Urinary bladder (tissue), 2 donors: ENCODE results near the gene RYR3. TPM values are rescaled to one million over a fixed set of nuclear protein-coding genes. Genes with fewer than 3 reads are reported as not detected.

ENCODE experiments used
- polyA plus RNA-seq: library from polyadenylated mRNA; stranded (reverse); fragments of 200-250 nt; gene quantifications from one replicate; pipeline ENCODE4 v1.2.3, GENCODE V29; 2013
- small RNA-seq: library from RNA; depleted of rRNA; stranded (forward); fragments of <200 nt; gene quantifications from one replicate; pipeline ENCODE3, GENCODE V24; 2014
- total RNA-seq: library from RNA; depleted of rRNA; stranded (reverse); fragments of >200 nt; gene quantifications from one replicate; pipeline ENCODE4 v1.2.3, GENCODE V29; 2014
- donor health status: healthy.

The RYR3 gene
- total and polyA plus RNA-seq, 2 donors = 5.1 to 10.5 TPM

Small RNA genes within 50 kb of the gene (small RNA-seq; reads per million reads assigned to genes)
- not detected for gene RF00019

Other genes with a start within 250 kb of the RYR3 start
- gene FMN1, start 116.3 kb upstream of the RYR3 start, total RNA-seq = 6.2 TPM
- 0.95 TPM for gene FMN1, start 116.3 kb upstream of the RYR3 start, polyA plus RNA-seq